GM19351 (cell line): ENCODE data around the gene ENTREP1.
"Not testable (repeated sequence)": the region's sequence is repeated elsewhere in the genome, so short reads cannot be mapped to it uniquely, and the experiment has no call there.

ENCODE experiments used
- ATAC-seq: cut with Tn5 transposase; IDR thresholded peaks from one replicate; pipeline ENCODE4 v1.9.1; 2021; ENCODE audit warnings: mild to moderate bottlenecking, moderate library complexity; ENCODE audit not compliant: unreplicated experiment

ENTREP1 gene

GRCh38 chr9:69324549-69325401, at the start of gene ENTREP1:
Gene ENTREP1 (plus strand): TSS chr9:69325215. CDS start chr9:69325310, 95 bp downstream.
- ATAC-seq, result no peak

GRCh38 chr9:69276775-69277174, 48.2 kb upstream of the ENTREP1 start:
- no peak for ATAC-seq

GRCh38 chr9:69279084-69279731, 45.8 kb upstream of the ENTREP1 start:
- ATAC-seq, result peak; percentile 90

GRCh38 chr9:69279733-69280132, 45.3 kb upstream of the ENTREP1 start:
- no peak for ATAC-seq

- ATAC-seq, result no peak
Measured at GRCh38 chr9:69283003-69283402, 42.0 kb upstream of the ENTREP1 start.

- no peak for ATAC-seq
Measured at GRCh38 chr9:69292078-69292477, 32.9 kb upstream of the ENTREP1 start.

GRCh38 chr9:69293156-69293555, 31.9 kb upstream of the ENTREP1 start:
- ATAC-seq, result no peak

GRCh38 chr9:69295872-69296552, 29.0 kb upstream of the ENTREP1 start:
- no peak for ATAC-seq

GRCh38 chr9:69297300-69297980, 27.6 kb upstream of the ENTREP1 start:
- no peak for ATAC-seq

- no peak for ATAC-seq
Measured at GRCh38 chr9:69299315-69299714, 25.7 kb upstream of the ENTREP1 start.

GRCh38 chr9:69299826-69300225, 25.2 kb upstream of the ENTREP1 start:
- ATAC-seq, result no peak

GRCh38 chr9:69303331-69303730, 21.7 kb upstream of the ENTREP1 start:
- no peak for ATAC-seq

- ATAC-seq, result not testable (repeated sequence)
Measured at GRCh38 chr9:69306895-69307445, 18.0 kb upstream of the ENTREP1 start.

GRCh38 chr9:69307446-69308205, 17.4 kb upstream of the ENTREP1 start:
- ATAC-seq, result no peak

GRCh38 chr9:69308206-69308931, 16.6 kb upstream of the ENTREP1 start:
- ATAC-seq, result no peak

GRCh38 chr9:69313175-69313574, 11.8 kb upstream of the ENTREP1 start:
- no peak for ATAC-seq

- no peak for ATAC-seq
Measured at GRCh38 chr9:69314547-69314946, 10.5 kb upstream of the ENTREP1 start.

GRCh38 chr9:69317081-69317480, 7.9 kb upstream of the ENTREP1 start:
- no peak for ATAC-seq

GRCh38 chr9:69317894-69318293, 7.1 kb upstream of the ENTREP1 start:
- peak; percentile 68 for ATAC-seq
